BJ (cell line): Measurements from ENCODE around the gene TTLL11. TPM values are rescaled to one million over a fixed set of nuclear protein-coding genes. Genes with fewer than 3 reads are reported as not detected.

Experiments
- CTCF ChIA-PET: fragments of 350-600 bp; formaldehyde crosslinking; extraction: SDS; loops from one replicate; lab custom pipeline; 2021; ENCODE audit warnings: antibody characterized with exemption, inconsistent platforms; lab: Yijun Ruan, JAX
- POLR2A ChIA-PET: fragments of 300-600 bp; sonication (Branson Sonifier 250); formaldehyde crosslinking; extraction: SDS; loops from one replicate; lab custom pipeline; 2021; ENCODE audit warnings: antibody characterized with exemption; lab: Charles Lee
- DNase-seq: peaks from one replicate; pipeline ENCODE4 v3.0.0-alpha.2; 2011; ENCODE audit warnings: low read depth
- H3K27me3 ChIP-seq: 2 replicates; pipeline ENCODE4 v1.6.0; 2011; ENCODE audit warnings: low read length; ENCODE audit not compliant: control insufficient read depth, insufficient read depth
- H3K36me3 ChIP-seq: 2 replicates; pipeline ENCODE4 v1.5.1; 2011; ENCODE audit warnings: low read length; ENCODE audit not compliant: control insufficient read depth, insufficient read depth
- H3K4me3 ChIP-seq: 2 replicates; pipeline ENCODE4 v1.5.1; 2011; ENCODE audit warnings: low read depth, mild to moderate bottlenecking, control low read depth, low read length
- CTCF ChIP-seq: IDR thresholded peaks from 2 replicates; pipeline ENCODE4 v1.5.1; 2011; ENCODE audit warnings: low read depth, mild to moderate bottlenecking, control low read depth, inconsistent platforms, low read length, moderate library complexity; ENCODE audit not compliant: insufficient read depth
- polyA plus RNA-seq: library from polyadenylated mRNA; depleted of rRNA; stranded (reverse); fragments of >200 nt; gene quantifications from 2 replicates; pipeline ENCODE4 v1.2.3, GENCODE V29; 2011

TTLL11 gene
- polyA plus RNA-seq, 1 experiment = 5.6 TPM

GRCh38 chr9:122016309-122016708, 76.8 kb downstream of the TTLL11 start:
- CTCF ChIA-PET = interaction anchor here (1.2 kb wide), 3 partner anchors 11 to 470 kb away, joined by 3 to 4 read pairs (median 3); no protein-coding TSS in a partner anchor
- POLR2A ChIA-PET = no interaction called here

GRCh38 chr9:122015170-122015821, 77.8 kb downstream of the TTLL11 start:
- CTCF ChIA-PET = interaction anchor here (1.2 kb wide), 3 partner anchors 10 to 469 kb away, joined by 3 to 4 read pairs (median 3); no protein-coding TSS in a partner anchor
- POLR2A ChIA-PET = no interaction called here
- DNase-seq = no peak
- Histone ChIP-seq H3K4me3 (no peak overlapping the region), H3K27me3 (no peaks in the 10 kb centered on the region), H3K36me3 (no peaks in the 10 kb centered on the region)
- TF ChIP-seq CTCF = no peak

More at GRCh38 chr9:122016309-122016708, 76.8 kb downstream of the TTLL11 start:
- no peak for DNase-seq
- no peaks in the 10 kb centered on the region for H3K36me3 ChIP-seq
- no peak overlapping the region for H3K4me3 ChIP-seq
- no peak for TF ChIP-seq CTCF
- H3K27me3 ChIP-seq = no peaks in the 10 kb centered on the region

- ChIA-PET CTCF (interaction anchor here (1.0 kb wide), 1 partner anchor 11 kb away, joined by 4 read pairs; no protein-coding TSS in a partner anchor), POLR2A (no interaction called here)
- no peak for TF ChIP-seq CTCF
- Histone ChIP-seq H3K27me3 (no peaks in the 10 kb centered on the region), H3K4me3 (no peak overlapping the region), H3K36me3 (no peaks in the 10 kb centered on the region)
- no peak for DNase-seq
These were observed 81.2 kb downstream of the TTLL11 start for GRCh38 chr9:122011818-122012498.

- Histone ChIP-seq H3K4me3 (no peak overlapping the region), H3K27me3 (no peaks in the 10 kb centered on the region), H3K36me3 (no peaks in the 10 kb centered on the region)
- CTCF ChIA-PET = interaction anchor here (1.0 to 1.7 kb wide), 4 partner anchors 12 to 321 kb away, joined by 3 read pairs; no protein-coding TSS in a partner anchor
- POLR2A ChIA-PET = no interaction called here
- no peak for TF ChIP-seq CTCF
- no peak for DNase-seq
These were observed 84.5 kb downstream of the TTLL11 start for GRCh38 chr9:122008559-122008958.

GRCh38 chr9:122007837-122008236, 85.3 kb downstream of the TTLL11 start:
- ChIA-PET POLR2A (no interaction called here), CTCF (interaction anchor here (1.2 to 1.7 kb wide), 3 partner anchors 11 to 321 kb away, joined by 3 read pairs; no protein-coding TSS in a partner anchor)
- H3K36me3 ChIP-seq = no peaks in the 10 kb centered on the region

More at GRCh38 chr9:122007837-122008236, 85.3 kb downstream of the TTLL11 start:
- no peak overlapping the region for H3K4me3 ChIP-seq
- no peak for TF ChIP-seq CTCF
- DNase-seq = no peak
- no peaks in the 10 kb centered on the region for H3K27me3 ChIP-seq
